Measurements from ENCODE around the gene ARL6IP5. TPM values are rescaled to one million over a fixed set of nuclear protein-coding genes. Genes with fewer than 3 reads are reported as not detected.

The ARL6IP5 gene
- total RNA-seq, 1 experiment from 2014 or later, result 16.9 TPM

DNA sequence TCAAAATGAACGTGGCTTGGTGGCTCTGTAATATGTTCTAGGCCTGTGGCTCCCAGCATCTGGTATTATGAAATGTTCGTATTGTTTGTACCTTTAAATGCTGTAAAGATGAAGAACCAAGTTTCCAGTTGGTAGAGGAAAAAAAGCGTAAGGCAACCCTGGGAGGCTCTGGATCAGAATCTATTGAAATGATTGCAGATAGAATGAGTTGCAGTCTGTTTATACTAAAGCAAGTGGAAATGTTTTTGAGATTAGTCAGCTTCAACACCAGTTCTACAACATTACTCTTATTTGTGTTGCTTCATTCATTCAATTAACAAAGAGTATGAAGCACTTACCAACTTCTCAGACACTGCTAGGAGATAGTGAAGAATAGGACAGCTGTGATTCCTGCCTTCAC lies 5.3 kb downstream of the ARL6IP5 start:
- Histone ChIP-seq H3T11ph (ENCODE audit: low read length) (no peak overlapping the region), H4K5ac (ENCODE audit: insufficient read length, low read depth, low read length) (no peak overlapping the region), H3K9me3 (ENCODE audit: control insufficient read depth, low read depth, low read length) (no peaks in the 10 kb centered on the region), H2AFZ (ENCODE audit: low read length) (no peak overlapping the region), H3K4ac (ENCODE audit: low read depth, low read length) (no peak overlapping the region), H4K91ac (ENCODE audit: insufficient read length, low read depth, low read length) (no peak overlapping the region), H3K79me2 (ENCODE audit: insufficient read depth, low read length) (no peaks in the 10 kb centered on the region), H3K23ac (ENCODE audit: insufficient read length, low read depth, low read length) (no peak overlapping the region), H3K23me2 (ENCODE audit: insufficient read length, low read depth, low read length, poor library complexity, severe bottlenecking) (peaks cover 7% of the 10 kb centered on the region), H3K27me3 (ENCODE audit: insufficient read depth, low read length) (no peaks in the 10 kb centered on the region), H3K4me2 (ENCODE audit: insufficient read depth, insufficient read length, low read length) (no peak overlapping the region), H2AK5ac (ENCODE audit: insufficient read length, low read length) (no peak overlapping the region), H3K27ac (ENCODE audit: insufficient read length, low read depth, low read length) (no peak overlapping the region), H3K4me1 (ENCODE audit: insufficient read depth, low read length) (peaks cover 17% of the 10 kb centered on the region), H3K9ac (ENCODE audit: extremely low read depth, insufficient read length, low read length) (no peak overlapping the region), H3K14ac (ENCODE audit: insufficient read depth, low read length) (no peak overlapping the region), H2BK5ac (ENCODE audit: insufficient read length, low read length) (no peak overlapping the region), H3K18ac (ENCODE audit: insufficient read length, low read depth, low read length) (no peak overlapping the region), H2BK12ac (ENCODE audit: insufficient read length, low read depth, low read length) (no peak overlapping the region), H2BK20ac (ENCODE audit: low read depth, low read length, poor library complexity, severe bottlenecking) (no peak overlapping the region), H4K20me1 (ENCODE audit: control insufficient read depth, insufficient read depth, insufficient read length) (no peaks in the 10 kb centered on the region), H3K56ac (ENCODE audit: insufficient read length, low read depth, low read length) (no peak overlapping the region), H2BK15ac (ENCODE audit: low read depth, low read length) (no peak overlapping the region), H2BK120ac (ENCODE audit: low read depth, low read length, poor library complexity, severe bottlenecking) (no peak overlapping the region), H4K8ac (replicated peaks; ENCODE audit: insufficient read length, low read depth, low read length) (no peak overlapping the region), H3K79me1 (ENCODE audit: insufficient read depth, low read depth, low read length, poor library complexity, severe bottlenecking) (no peaks in the 10 kb centered on the region)
- Mint-ChIP-seq H3K27me3 (ENCODE audit: low read depth) (no peaks in the 10 kb centered on the region), H3K36me3 (ENCODE audit: insufficient read depth in 1 of 3, low read depth in 3 of 3) (no peaks in the 10 kb centered on the region), H3K4me1 (peaks cover 34 to 38% of the 10 kb centered on the region in 2 experiments), H3K27ac (no peak overlapping the region), H3K9me3 (no peaks in the 10 kb centered on the region), H3K4me3 (no peak overlapping the region)
- DNase-seq, result no peak
- no CpG with 5 or more reads among the region's 3 CpGs for WGBS (ENCODE audit: extremely low coverage, insufficient read length, low lambda C conversion rate)
- TF ChIP-seq, protein P1, sequence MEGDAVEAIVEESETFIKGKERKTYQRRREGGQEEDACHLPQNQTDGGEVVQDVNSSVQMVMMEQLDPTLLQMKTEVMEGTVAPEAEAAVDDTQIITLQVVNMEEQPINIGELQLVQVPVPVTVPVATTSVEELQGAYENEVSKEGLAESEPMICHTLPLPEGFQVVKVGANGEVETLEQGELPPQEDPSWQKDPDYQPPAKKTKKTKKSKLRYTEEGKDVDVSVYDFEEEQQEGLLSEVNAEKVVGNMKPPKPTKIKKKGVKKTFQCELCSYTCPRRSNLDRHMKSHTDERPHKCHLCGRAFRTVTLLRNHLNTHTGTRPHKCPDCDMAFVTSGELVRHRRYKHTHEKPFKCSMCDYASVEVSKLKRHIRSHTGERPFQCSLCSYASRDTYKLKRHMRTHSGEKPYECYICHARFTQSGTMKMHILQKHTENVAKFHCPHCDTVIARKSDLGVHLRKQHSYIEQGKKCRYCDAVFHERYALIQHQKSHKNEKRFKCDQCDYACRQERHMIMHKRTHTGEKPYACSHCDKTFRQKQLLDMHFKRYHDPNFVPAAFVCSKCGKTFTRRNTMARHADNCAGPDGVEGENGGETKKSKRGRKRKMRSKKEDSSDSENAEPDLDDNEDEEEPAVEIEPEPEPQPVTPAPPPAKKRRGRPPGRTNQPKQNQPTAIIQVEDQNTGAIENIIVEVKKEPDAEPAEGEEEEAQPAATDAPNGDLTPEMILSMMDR (conservative IDR thresholded peaks at IDR 0.05), result no peak

All from H9 (cell line).